Cardiac fibroblast (primary cell): Measurements from ENCODE around the gene PC.

Source experiments
- DNase-seq, 2 donors: peaks; one replicate each; pipeline versions ENCODE4 v3.0.0 to v3.0.0-alpha.2; 2010; ENCODE audit warnings: low read depth in 2 of 2
- H3K4me3 ChIP-seq, 2 donors: replicated peaks in 1 of 2; 1 replicate in 1 of 2; 2 replicates in 1 of 2; pipeline ENCODE4 v1.5.1; 2011; ENCODE audit warnings: low read depth in 2 of 2, low read length in 2 of 2, mild to moderate bottlenecking in 2 of 2, moderate library complexity in 1 of 2
- TF ChIP-seq, protein P1 (sequence below): IDR thresholded peaks from one replicate; pipeline ENCODE4 v1.5.1; 2011; ENCODE audit warnings: low read depth, mild to moderate bottlenecking, low read length, inconsistent platforms

The PC gene

DNA sequence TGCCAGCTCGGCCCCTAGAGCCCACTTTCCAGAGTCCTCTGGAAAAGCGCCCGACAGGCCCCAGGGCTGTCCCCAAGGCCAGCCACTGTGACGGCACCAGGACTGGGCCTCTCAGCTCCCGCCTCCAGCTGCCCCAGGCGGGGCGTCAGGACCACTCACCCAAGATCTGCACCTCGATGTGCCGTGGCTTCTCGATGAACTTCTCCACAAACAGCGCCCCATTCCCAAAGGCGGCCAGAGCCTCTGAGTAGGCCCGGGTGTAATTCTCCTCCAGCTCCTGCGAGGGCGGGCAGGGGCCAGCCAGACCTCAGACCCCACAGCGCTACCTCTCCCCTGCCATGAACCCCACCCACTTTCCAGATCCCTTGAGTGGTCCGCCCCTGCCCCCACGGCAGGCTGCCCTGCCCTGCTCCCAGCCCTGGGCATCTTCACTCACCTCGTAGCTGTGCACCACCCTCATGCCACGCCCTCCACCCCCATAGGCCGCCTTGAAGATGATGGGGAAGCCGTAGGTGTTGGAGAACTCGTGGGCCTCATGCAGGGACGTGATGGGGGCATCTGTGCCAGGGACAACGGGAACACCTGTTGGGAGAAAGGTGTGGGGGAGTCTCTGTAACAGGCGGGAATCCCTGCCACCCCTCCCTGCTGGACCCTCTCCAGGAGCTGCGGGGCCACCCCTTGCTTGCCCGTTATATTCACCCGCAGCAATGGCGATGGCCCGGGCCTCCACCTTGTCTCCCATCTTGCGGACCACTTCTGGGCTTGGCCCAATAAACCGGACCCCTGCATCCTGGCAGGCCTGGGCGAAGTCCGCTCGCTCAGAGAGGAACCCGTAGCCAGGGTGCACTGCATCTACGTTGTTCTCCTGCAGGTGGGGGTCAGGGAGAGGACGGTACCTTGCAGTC lies 87.3 kb downstream of the PC start:
- no peak for DNase-seq
- TF ChIP-seq, protein P1, sequence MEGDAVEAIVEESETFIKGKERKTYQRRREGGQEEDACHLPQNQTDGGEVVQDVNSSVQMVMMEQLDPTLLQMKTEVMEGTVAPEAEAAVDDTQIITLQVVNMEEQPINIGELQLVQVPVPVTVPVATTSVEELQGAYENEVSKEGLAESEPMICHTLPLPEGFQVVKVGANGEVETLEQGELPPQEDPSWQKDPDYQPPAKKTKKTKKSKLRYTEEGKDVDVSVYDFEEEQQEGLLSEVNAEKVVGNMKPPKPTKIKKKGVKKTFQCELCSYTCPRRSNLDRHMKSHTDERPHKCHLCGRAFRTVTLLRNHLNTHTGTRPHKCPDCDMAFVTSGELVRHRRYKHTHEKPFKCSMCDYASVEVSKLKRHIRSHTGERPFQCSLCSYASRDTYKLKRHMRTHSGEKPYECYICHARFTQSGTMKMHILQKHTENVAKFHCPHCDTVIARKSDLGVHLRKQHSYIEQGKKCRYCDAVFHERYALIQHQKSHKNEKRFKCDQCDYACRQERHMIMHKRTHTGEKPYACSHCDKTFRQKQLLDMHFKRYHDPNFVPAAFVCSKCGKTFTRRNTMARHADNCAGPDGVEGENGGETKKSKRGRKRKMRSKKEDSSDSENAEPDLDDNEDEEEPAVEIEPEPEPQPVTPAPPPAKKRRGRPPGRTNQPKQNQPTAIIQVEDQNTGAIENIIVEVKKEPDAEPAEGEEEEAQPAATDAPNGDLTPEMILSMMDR, result no peak
- no peak overlapping the region for H3K4me3 ChIP-seq

DNA sequence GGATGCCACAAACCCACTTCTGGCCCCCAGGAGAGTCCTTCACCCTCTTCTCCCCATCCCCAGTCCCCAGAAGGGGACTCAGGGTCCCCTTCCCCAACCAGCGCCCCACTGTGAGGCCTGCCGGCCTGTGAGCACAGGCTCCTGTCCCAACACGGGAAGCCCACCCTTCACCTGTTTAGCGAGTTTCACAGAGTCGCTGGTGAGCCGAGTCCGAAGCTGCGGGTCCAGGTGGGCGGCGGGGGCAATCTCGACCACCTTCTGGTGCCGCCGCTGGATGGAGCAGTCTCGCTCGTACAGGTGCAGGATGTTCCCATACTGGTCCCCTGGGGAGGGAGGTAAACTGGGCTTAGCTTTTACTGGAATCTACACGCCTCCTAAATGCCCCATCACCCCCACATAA lies 88.1 kb downstream of the PC start:
- no peak overlapping the region for H3K4me3 ChIP-seq
- DNase-seq, result no peak
- TF ChIP-seq, protein P1, result no peak

DNA sequence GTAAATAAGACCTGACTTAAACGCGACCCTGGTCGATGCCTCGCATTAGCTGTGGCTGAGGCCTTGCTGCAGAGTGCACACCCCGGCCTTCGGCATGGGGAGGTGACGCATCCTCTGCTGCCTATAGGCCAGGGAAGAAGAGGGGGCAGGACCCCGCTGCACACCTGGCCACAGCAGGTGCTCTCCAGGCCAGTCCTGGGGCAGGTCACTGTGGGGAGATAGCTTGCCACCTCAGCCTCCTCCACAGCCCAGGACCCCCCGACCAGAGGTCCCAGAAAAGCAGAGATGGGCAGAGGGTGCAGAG lies 88.7 kb downstream of the PC start:
- H3K4me3 ChIP-seq, result no peak overlapping the region
- no peak for DNase-seq
- TF ChIP-seq, protein P1, result no peak

DNA sequence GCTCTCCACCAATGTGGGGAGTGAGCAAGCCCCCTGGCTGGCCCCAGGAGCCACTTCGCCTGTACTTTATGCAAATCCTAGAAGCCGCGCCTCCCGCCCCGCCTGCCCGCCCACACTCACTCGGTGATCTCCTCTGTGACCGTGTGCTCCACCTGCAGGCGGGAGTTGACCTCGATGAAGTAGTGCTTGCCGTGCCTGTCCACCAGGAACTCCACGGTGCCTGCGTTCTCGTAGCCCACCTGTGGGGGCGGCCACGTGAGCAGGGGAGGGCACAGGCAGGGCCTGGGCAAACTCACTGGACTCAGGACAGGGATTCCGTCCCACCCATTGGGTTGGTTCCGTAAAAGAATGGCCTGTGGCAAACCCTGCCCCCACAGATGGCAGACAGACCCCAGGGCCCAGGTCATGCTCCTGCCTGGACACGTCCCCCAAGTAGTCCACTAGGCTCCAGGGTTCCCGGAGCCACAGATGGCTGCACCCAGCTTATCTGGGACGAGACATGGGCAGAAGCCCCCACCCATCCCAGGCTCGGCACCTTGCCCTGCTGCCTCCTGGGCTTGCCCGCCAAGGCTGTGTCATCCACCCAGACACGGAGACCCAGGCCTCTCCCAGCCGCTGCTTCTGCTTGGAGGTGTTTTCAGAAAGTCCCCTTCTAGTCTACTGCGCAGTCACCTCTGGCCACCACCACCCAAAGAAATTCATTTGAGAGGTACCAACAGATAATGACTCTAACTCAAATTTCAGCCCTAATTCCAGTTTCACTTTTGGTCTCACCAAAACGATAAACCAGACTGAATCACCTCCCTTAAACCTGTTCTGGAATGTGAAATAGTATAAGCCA lies 89.2 kb downstream of the PC start:
- H3K4me3 ChIP-seq, result no peak overlapping the region
- DNase-seq, result no peak
- TF ChIP-seq, protein P1, result no peak

DNA sequence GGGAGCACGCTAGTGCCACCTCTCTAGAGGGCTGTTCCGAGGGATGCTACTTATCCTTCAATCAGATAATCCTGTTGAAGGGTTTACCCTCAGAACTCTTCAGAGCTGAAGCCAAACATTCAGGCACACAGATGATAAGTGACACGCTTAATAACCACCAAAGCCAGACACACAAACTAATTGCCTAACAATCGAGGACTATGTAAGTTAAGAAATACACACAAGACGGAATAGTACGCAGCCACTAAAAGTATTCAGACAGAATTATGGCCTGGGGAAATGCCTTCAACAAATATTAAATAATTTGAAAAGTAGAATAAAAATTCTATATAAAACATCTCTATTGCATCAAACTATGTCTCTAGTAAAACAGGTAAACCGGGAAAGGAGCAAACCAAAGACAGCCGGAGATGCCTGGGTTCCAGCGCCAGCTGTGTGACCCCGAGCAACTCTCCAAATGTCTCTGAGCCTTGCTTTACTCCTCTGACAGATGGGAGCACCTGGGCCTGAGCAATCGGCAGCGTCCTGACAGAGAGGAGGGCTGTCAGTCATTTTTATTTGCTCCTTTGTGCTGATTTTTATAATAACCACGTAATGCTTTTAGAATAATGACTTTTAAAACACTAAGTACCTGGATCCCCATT lies 90.0 kb downstream of the PC start:
- no peak overlapping the region for H3K4me3 ChIP-seq
- DNase-seq, result no peak
- TF ChIP-seq, protein P1, result no peak

DNA sequence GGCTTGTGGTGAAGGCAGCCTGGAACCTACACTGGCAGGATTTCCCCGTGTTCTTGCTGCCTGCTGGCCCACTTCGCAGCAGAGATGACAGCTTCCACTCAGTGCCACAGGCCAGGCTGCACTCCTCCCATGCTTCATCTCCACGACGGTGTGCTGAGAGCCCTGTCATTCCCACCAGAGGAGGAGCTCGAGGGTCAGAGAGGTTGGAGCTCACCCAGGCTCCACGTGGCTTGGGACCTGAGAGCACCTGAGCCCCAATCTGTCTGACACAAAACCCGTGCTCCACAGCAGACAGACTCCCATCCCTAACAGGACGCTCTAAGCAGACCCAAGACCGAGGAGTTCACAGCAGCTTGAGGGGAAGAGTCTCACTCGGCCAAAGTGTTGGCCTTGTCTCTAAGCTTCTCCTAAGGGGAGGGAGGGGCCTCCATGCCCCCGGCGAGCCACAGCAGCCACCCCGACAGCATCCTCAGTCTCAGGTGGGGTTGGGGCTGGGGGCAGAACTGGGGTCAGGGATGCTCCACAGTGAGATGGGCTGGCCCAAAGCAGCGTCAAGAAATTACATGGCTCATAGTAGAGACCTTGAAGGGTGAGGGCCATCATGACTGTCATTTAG lies 90.7 kb downstream of the PC start:
- DNase-seq, result no peak
- no peak overlapping the region for H3K4me3 ChIP-seq
- TF ChIP-seq, protein P1, result no peak
